GM19397 (cell line): ENCODE measurements around the gene LARP4.
"Not testable (repeated sequence)": the region's sequence is repeated elsewhere in the genome, so short reads cannot be mapped to it uniquely, and the experiment has no call there.

Experiments
- ATAC-seq: cut with Tn5 transposase; IDR thresholded peaks from one replicate; pipeline ENCODE4 v1.9.1; 2021; ENCODE audit warnings: mild to moderate bottlenecking, moderate library complexity; ENCODE audit not compliant: unreplicated experiment

Gene LARP4

GRCh38 chr12:50400638-50401499, at the start of gene LARP4:
LARP4 (plus strand) TSS chr12:50400885; CDS start chr12:50401011, 126 bp downstream.
- peak; percentile 95 for ATAC-seq

- ATAC-seq = no peak
Observed at GRCh38 chr12:50351120-50352043, 49.3 kb upstream of the LARP4 start.

GRCh38 chr12:50353404-50353803, 47.3 kb upstream of the LARP4 start:
- no peak for ATAC-seq

- ATAC-seq = no peak
Observed at GRCh38 chr12:50353869-50354593, 46.7 kb upstream of the LARP4 start.

- no peak for ATAC-seq
Observed at GRCh38 chr12:50354908-50355307, 45.8 kb upstream of the LARP4 start.

GRCh38 chr12:50355365-50355764, 45.3 kb upstream of the LARP4 start:
- no peak for ATAC-seq

GRCh38 chr12:50362671-50363070, 38.0 kb upstream of the LARP4 start:
- no peak for ATAC-seq

GRCh38 chr12:50363141-50363540, 37.5 kb upstream of the LARP4 start:
- no peak for ATAC-seq

GRCh38 chr12:50365709-50366406, 34.8 kb upstream of the LARP4 start:
- no peak for ATAC-seq

GRCh38 chr12:50370672-50371071, 30.0 kb upstream of the LARP4 start:
- ATAC-seq = not testable (repeated sequence)

GRCh38 chr12:50375802-50376201, 24.9 kb upstream of the LARP4 start:
- ATAC-seq = no peak

GRCh38 chr12:50380761-50381325, 19.8 kb upstream of the LARP4 start:
- ATAC-seq = no peak

GRCh38 chr12:50387487-50387886, 13.2 kb upstream of the LARP4 start:
- no peak for ATAC-seq

GRCh38 chr12:50387972-50388478, 12.7 kb upstream of the LARP4 start:
- ATAC-seq = no peak

GRCh38 chr12:50388793-50389192, 11.9 kb upstream of the LARP4 start:
- ATAC-seq = not testable (repeated sequence)

GRCh38 chr12:50390316-50390741, 10.4 kb upstream of the LARP4 start:
- no peak for ATAC-seq

- no peak for ATAC-seq
Observed at GRCh38 chr12:50394469-50395029, 6.1 kb upstream of the LARP4 start.

GRCh38 chr12:50397117-50397650, 3.5 kb upstream of the LARP4 start:
- ATAC-seq = no peak

- ATAC-seq = no peak
Observed at GRCh38 chr12:50398931-50399330, 1.8 kb upstream of the LARP4 start.
